Neuronal stem cell (in vitro differentiated cells): ENCODE data around the gene HCLS1.

Experiments
- DNase-seq: peaks from one replicate; pipeline ENCODE4 v3.0.0-alpha.2; 2013; ENCODE audit warnings: low spot score
- H2AFZ ChIP-seq: one replicate; pipeline ENCODE4 v1.6.1; 2013; ENCODE audit warnings: mild to moderate bottlenecking, low read length, inconsistent platforms
- H2AK5ac ChIP-seq: 2 replicates; pipeline ENCODE4 v1.6.1; 2013; ENCODE audit warnings: low read depth, mild to moderate bottlenecking, inconsistent platforms, low read length, moderate library complexity, mixed read lengths
- H2BK120ac ChIP-seq: 2 replicates; pipeline ENCODE4 v1.6.1; 2013; ENCODE audit warnings: low read depth, mild to moderate bottlenecking, inconsistent platforms, low read length, moderate library complexity, mixed read lengths
- H2BK12ac ChIP-seq: one replicate; pipeline ENCODE4 v1.6.1; 2013; ENCODE audit warnings: low read length, inconsistent platforms
- H2BK15ac ChIP-seq: 2 replicates; pipeline ENCODE4 v1.6.1; 2013; ENCODE audit warnings: mild to moderate bottlenecking, low read length, inconsistent platforms, mixed read lengths
- H2BK5ac ChIP-seq: one replicate; pipeline ENCODE4 v1.6.1; 2013; ENCODE audit warnings: inconsistent platforms, mild to moderate bottlenecking, low read length, moderate library complexity
- H3K14ac ChIP-seq: one replicate; pipeline ENCODE4 v1.6.1; 2013; ENCODE audit warnings: low read length, inconsistent platforms
- H3K18ac ChIP-seq: 2 replicates; pipeline ENCODE4 v1.6.1; 2013; ENCODE audit warnings: low read length, inconsistent platforms
- H3K23ac ChIP-seq: 2 replicates; pipeline ENCODE4 v1.6.1; 2013; ENCODE audit warnings: low read depth, mild to moderate bottlenecking, mixed read lengths, low read length, inconsistent platforms; ENCODE audit not compliant: poor library complexity
- H3K27ac ChIP-seq: replicated peaks from 3 replicates; pipeline ENCODE4 v1.5.1; 2013; ENCODE audit warnings: low read length, inconsistent platforms
- H3K27me3 ChIP-seq, 3 experiments: 2 replicates each; pipeline ENCODE4 v1.6.1; 2013; ENCODE audit warnings: low read length in 3 of 3, mild to moderate bottlenecking in 2 of 3, inconsistent platforms in 1 of 3, low read depth in 1 of 3, mixed read lengths in 1 of 3, moderate library complexity in 1 of 3; ENCODE audit not compliant: control insufficient read depth in 3 of 3, insufficient read depth in 3 of 3
- H3K36me3 ChIP-seq, 2 donors: replicated peaks in 1 of 2; 2 replicates each; pipeline ENCODE4 v1.6.1; 2013; ENCODE audit warnings: low read length in 2 of 2; ENCODE audit not compliant: control insufficient read depth in 2 of 2, insufficient read depth in 2 of 2
- H3K4ac ChIP-seq: 2 replicates; pipeline ENCODE4 v1.6.1; 2013; ENCODE audit warnings: inconsistent platforms, mild to moderate bottlenecking, low read length, moderate library complexity
- H3K4me1 ChIP-seq, 2 donors: 1 replicate in 1 of 2; 2 replicates in 1 of 2; pipeline ENCODE4 v1.6.1; 2013; ENCODE audit warnings: low read length in 2 of 2, low read depth in 1 of 2; ENCODE audit not compliant: control insufficient read depth in 2 of 2, insufficient read depth in 1 of 2
- H3K4me2 ChIP-seq: one replicate; pipeline ENCODE4 v1.6.1; 2013; ENCODE audit warnings: mild to moderate bottlenecking, low read length, inconsistent platforms; ENCODE audit not compliant: insufficient read depth, poor library complexity, severe bottlenecking
- H3K4me3 ChIP-seq, 2 donors: 2 replicates each; pipeline ENCODE4 v1.5.1; 2013; ENCODE audit warnings: low read length in 2 of 2, mild to moderate bottlenecking in 2 of 2, inconsistent platforms in 1 of 2, moderate library complexity in 1 of 2
- H3K79me1 ChIP-seq: one replicate; pipeline ENCODE4 v1.6.1; 2013; ENCODE audit warnings: low read depth, mild to moderate bottlenecking, inconsistent platforms, low read length, moderate library complexity
- H3K9ac ChIP-seq: one replicate; pipeline ENCODE4 v1.6.1; 2013; ENCODE audit warnings: mild to moderate bottlenecking, low read depth, low read length, inconsistent platforms; ENCODE audit not compliant: poor library complexity
- H3K9me3 ChIP-seq, 2 donors: replicated peaks in 1 of 2; 2 replicates each; pipeline versions ENCODE3 to v1.6.1; 2013; ENCODE audit warnings: low read length in 2 of 2, mild to moderate bottlenecking in 2 of 2, inconsistent platforms in 1 of 2, low read depth in 1 of 2, mixed read lengths in 1 of 2, moderate library complexity in 1 of 2; ENCODE audit not compliant: control insufficient read depth in 2 of 2, insufficient read depth in 1 of 2
- H4K8ac ChIP-seq: one replicate; pipeline ENCODE4 v1.6.1; 2013; ENCODE audit warnings: low read depth, mild to moderate bottlenecking, inconsistent platforms, low read length, moderate library complexity
- H4K91ac ChIP-seq: one replicate; pipeline ENCODE4 v1.6.1; 2013; ENCODE audit warnings: low read length, low read depth, mild to moderate bottlenecking, inconsistent platforms; ENCODE audit not compliant: poor library complexity
- WGBS, 2 donors: extraction: QIAGEN DNeasy Blood & Tissue Kit; methylation state at CpG; one replicate each; pipeline ENCODE4 v1.1.7; 2013; ENCODE audit warnings: missing lambda C conversion rate in 2 of 2, mixed read lengths in 1 of 2; ENCODE audit not compliant: insufficient read length in 2 of 2, insufficient replicate concordance in 1 of 2; ENCODE audit errors: extremely low coverage in 2 of 2; 5-methylcytosine and 5-hydroxymethylcytosine counted together

The HCLS1 gene

GRCh38 chr3:121703973-121704372 is 43.3 kb upstream of the HCLS1 start:
- H3K27me3 ChIP-seq: no peaks in the 10 kb centered on the region

GRCh38 chr3:121698901-121699300 is 38.2 kb upstream of the HCLS1 start:
- Histone ChIP-seq H3K27ac (no peak overlapping the region), H4K91ac (no peak overlapping the region), H2BK15ac (no peak overlapping the region), H3K27me3 (no peaks in the 10 kb centered on the region), H3K23ac (no peak overlapping the region), H2AFZ (no peak overlapping the region), H3K79me1 (no peaks in the 10 kb centered on the region), H3K4me3 (no peak overlapping the region), H3K4me2 (no peak overlapping the region), H2AK5ac (no peak overlapping the region), H4K8ac (no peak overlapping the region), H3K4me1 (no peaks in the 10 kb centered on the region), H2BK120ac (no peak overlapping the region), H3K36me3 (peaks cover 16 to 92% of the 10 kb centered on the region in 2 donors), H2BK12ac (no peak overlapping the region), H3K9me3 (peaks cover 0 to 2% of the 10 kb centered on the region in 2 donors), H3K4ac (no peak overlapping the region), H3K18ac (no peak overlapping the region), H2BK5ac (no peak overlapping the region), H3K9ac (no peak overlapping the region), H3K14ac (no peak overlapping the region)
- no peak for DNase-seq

More at GRCh38 chr3:121703973-121704372, 43.3 kb upstream of the HCLS1 start:
- no peak overlapping the region for H3K14ac ChIP-seq
- H3K9me3 ChIP-seq: peaks cover 0 to 6% of the 10 kb centered on the region in 2 donors
- H3K27ac ChIP-seq: no peak overlapping the region
- H2BK12ac ChIP-seq: no peak overlapping the region
- WGBS, 2 donors: no CpG with 5 or more reads among the region's 5 CpGs
- no peaks in the 10 kb centered on the region for H3K4me1 ChIP-seq
- no peak overlapping the region for H2AFZ ChIP-seq
- DNase-seq: no peak
- no peak overlapping the region for H2BK15ac ChIP-seq
- peaks cover 4 to 77% of the 10 kb centered on the region in 2 donors for H3K36me3 ChIP-seq
- H4K91ac ChIP-seq: no peak overlapping the region
- H3K4ac ChIP-seq: no peak overlapping the region
- no peak overlapping the region for H3K4me3 ChIP-seq
- H3K79me1 ChIP-seq: no peaks in the 10 kb centered on the region
- no peak overlapping the region for H4K8ac ChIP-seq
- H2BK120ac ChIP-seq: no peak overlapping the region
- H3K9ac ChIP-seq: no peak overlapping the region
- H2BK5ac ChIP-seq: no peak overlapping the region
- no peak overlapping the region for H3K4me2 ChIP-seq
- no peak overlapping the region for H3K23ac ChIP-seq
- no peak overlapping the region for H2AK5ac ChIP-seq
- H3K18ac ChIP-seq: no peak overlapping the region

GRCh38 chr3:121698476-121698875 is 37.8 kb upstream of the HCLS1 start:
- DNase-seq: no peak
- Histone ChIP-seq H3K4me2 (no peak overlapping the region), H4K91ac (no peak overlapping the region), H3K4me1 (no peaks in the 10 kb centered on the region), H2BK12ac (no peak overlapping the region), H3K36me3 (peaks cover 16 to 93% of the 10 kb centered on the region in 2 donors), H3K18ac (no peak overlapping the region), H3K9me3 (no peaks in the 10 kb centered on the region), H2AK5ac (no peak overlapping the region), H3K27ac (no peak overlapping the region), H2AFZ (no peak overlapping the region), H2BK120ac (no peak overlapping the region), H3K23ac (no peak overlapping the region), H3K4ac (no peak overlapping the region), H4K8ac (no peak overlapping the region), H3K27me3 (no peaks in the 10 kb centered on the region), H2BK15ac (no peak overlapping the region), H3K14ac (no peak overlapping the region), H3K79me1 (no peaks in the 10 kb centered on the region), H3K9ac (no peak overlapping the region), H2BK5ac (no peak overlapping the region), H3K4me3 (no peak overlapping the region)
- no CpG with 5 or more reads among the region's 1 CpG for WGBS, 2 donors

GRCh38 chr3:121696186-121696585 is 35.5 kb upstream of the HCLS1 start:
- Histone ChIP-seq H3K4ac (no peak overlapping the region), H3K79me1 (no peaks in the 10 kb centered on the region), H3K4me3 (no peak overlapping the region), H2BK15ac (no peak overlapping the region), H2BK5ac (no peak overlapping the region), H3K14ac (no peak overlapping the region), H4K91ac (no peak overlapping the region), H3K36me3 (peaks cover 19 to 99% of the 10 kb centered on the region in 2 donors), H2AK5ac (no peak overlapping the region), H2AFZ (no peak overlapping the region), H4K8ac (no peak overlapping the region), H3K9me3 (no peaks in the 10 kb centered on the region), H3K23ac (no peak overlapping the region), H3K9ac (no peak overlapping the region), H3K4me2 (no peak overlapping the region), H2BK120ac (no peak overlapping the region), H3K27me3 (no peaks in the 10 kb centered on the region), H3K4me1 (no peaks in the 10 kb centered on the region), H3K27ac (no peak overlapping the region), H2BK12ac (no peak overlapping the region), H3K18ac (no peak overlapping the region)
- DNase-seq: no peak
- no CpG with 5 or more reads among the region's 3 CpGs for WGBS, 2 donors
